Measurements from ENCODE around the gene UQCR11. TPM values are rescaled to one million over a fixed set of nuclear protein-coding genes. Genes with fewer than 3 reads are reported as not detected.

The UQCR11 gene
- total and polyA plus RNA-seq, 2 of the 8 experiments (the other 6 are each of a cell fraction or from before 2014, with no cell fraction given) = 162 to 171 TPM

- Histone ChIP-seq H2BK15ac (ENCODE audit: low read length) (no peak overlapping the region), H3K79me2 (ENCODE audit: control insufficient read depth in 1 of 2, insufficient read depth in 2 of 2, low read length in 2 of 2) (peaks cover 7 to 43% of the 10 kb centered on the region in 2 experiments), H3K4me1 (replicated peaks in 1 of 4; ENCODE audit: control insufficient read depth in 3 of 4, insufficient read depth in 4 of 4, low read length in 3 of 4) (peaks cover 0 to 7% (median 3%) of the 10 kb centered on the region in 4 experiments; a peak in 6 of 7 replicates), H3K23me2 (ENCODE audit: low read depth, low read length) (peaks cover 8% of the 10 kb centered on the region; the same call in 1 of the 2 replicates), H4K8ac (ENCODE audit: extremely low read depth, insufficient read depth, low read length) (no peak overlapping the region), H2BK5ac (ENCODE audit: low read depth, low read length) (no peak overlapping the region), H4K20me1 (replicated peaks in 1 of 2; ENCODE audit: control insufficient read depth in 1 of 2, insufficient read depth in 2 of 2, low read length in 2 of 2) (peaks cover 11 to 25% of the 10 kb centered on the region in 2 experiments), H2BK12ac (ENCODE audit: low read depth, low read length) (no peak overlapping the region), H3K27me3 (replicated peaks in 1 of 4; ENCODE audit: control insufficient read depth in 3 of 4, extremely low read depth in 1 of 4, insufficient read depth in 3 of 4, low read length in 3 of 4) (no peaks in the 10 kb centered on the region), H2BK120ac (replicated peaks; ENCODE audit: low read depth, low read length) (no peak overlapping the region), H3K4me2 (ENCODE audit: insufficient read depth in 1 of 2, low read depth in 2 of 2, low read length in 2 of 2) (no peak overlapping the region), H2AK5ac (ENCODE audit: low read depth, low read length) (no peak overlapping the region), H4K91ac (replicated peaks; ENCODE audit: insufficient read length, low read length) (no peak overlapping the region), H3K4ac (replicated peaks; ENCODE audit: insufficient read length, low read depth, low read length) (no peak overlapping the region), H3K9me3 (ENCODE audit: insufficient read depth in 2 of 2, low read depth in 1 of 2, low read length in 1 of 2) (no peaks in the 10 kb centered on the region), H3K4me3 (ENCODE audit: extremely low read depth in 1 of 4, insufficient read depth in 2 of 4, low read depth in 3 of 4, low read length in 4 of 4) (no peak overlapping the region), H2BK20ac (ENCODE audit: low read length) (no peak overlapping the region), H4K5ac (ENCODE audit: insufficient read length, low read depth, low read length) (no peak overlapping the region), H3K18ac (ENCODE audit: extremely low read depth, low read length) (no peak overlapping the region), H3K14ac (ENCODE audit: insufficient read length) (no peak overlapping the region), H3K9ac (replicated peaks in 1 of 4; ENCODE audit: extremely low read depth in 1 of 4, low read depth in 3 of 4, low read length in 3 of 4) (no peak overlapping the region), H3K36me3 (ENCODE audit: control insufficient read depth in 2 of 4, insufficient read depth in 4 of 4, low read length in 3 of 4) (peaks cover 8 to 23% (median 15%) of the 10 kb centered on the region in 4 experiments), H3K56ac (replicated peaks; ENCODE audit: insufficient read length, low read depth, low read length) (no peak overlapping the region), H3K79me1 (ENCODE audit: low read depth, low read length) (peaks cover 16% of the 10 kb centered on the region), H3K23ac (ENCODE audit: insufficient read length) (no peak overlapping the region), H3K27ac (ENCODE audit: low read depth, low read length) (no peak overlapping the region), H2AFZ (ENCODE audit: low read length) (no peak overlapping the region)
- ChIA-PET POLR2A (ENCODE audit: partially characterized antibody) (interaction anchor here (0.6 to 5.1 kb wide), 9 partner anchors 9 to 243 kb away, joined by 3 to 38 read pairs (median 4); partner anchors contain the start of gene MBD3), CTCF (ENCODE audit: partially characterized antibody) (interaction anchor here (0.6 to 5.6 kb wide), 12 partner anchors 8 to 1091 kb away, joined by 3 to 36 read pairs (median 4); no protein-coding TSS in a partner anchor)
- TF ChIP-seq CHD2 (IDR thresholded peaks at IDR 0.05; ENCODE audit: low read length) (no peak), SAP30 (IDR thresholded peaks at IDR 0.05; ENCODE audit: insufficient read depth, insufficient replicate concordance, low read length) (no peak), CEBPB (IDR thresholded peaks at IDR 0.05; ENCODE audit: low read depth, low read length) (0 out of 2 replicates have a peak, but pooled peaks have one; percentile 15), RAD21 (IDR thresholded peaks at IDR 0.05 in 1 of 2, conservative IDR thresholded peaks at IDR 0.05 in 1 of 2; ENCODE audit: low read depth in 2 of 2, low read length in 2 of 2) (no peak), EGR1 (IDR thresholded peaks at IDR 0.05; ENCODE audit: borderline replicate concordance, low read depth, low read length) (no peak), HDAC6 (IDR thresholded peaks at IDR 0.05; ENCODE audit: low read depth, low read length) (no peak), POU5F1 (IDR thresholded peaks at IDR 0.05; ENCODE audit: low read depth, low read length) (no peak)
- 93% methylated on average over 21 of the region's 21 CpGs; no CpG with 5 or more reads in 1 of the 2 experiments for WGBS, 2 experiments (ENCODE audit: extremely low coverage in 1 of 2, insufficient coverage in 1 of 2, insufficient read length in 1 of 2, insufficient replicate concordance in 2 of 2, low coverage in 1 of 2, low lambda C conversion rate in 2 of 2, missing lambda C conversion rate in 1 of 2)
- FAIRE-seq (no peak), DNase-seq (ENCODE audit: low read depth in 1 of 2, low spot score in 2 of 2) (no peak)
Observed at GRCh38 chr19:1602091-1602707, 3.1 kb downstream of the UQCR11 start.
